Tibial artery (tissue), 4 donors: ENCODE measurements around the gene POLD3.

Experiments
- DNase-seq, 2 donors: peaks; one replicate each; pipeline ENCODE4 v3.0.0-alpha.2; 2019
- H3K27ac ChIP-seq, 2 donors: fragments of 200-600 bp; sonication (generic) in 1 of 2; 1 replicate in 1 of 2; 2 replicates in 1 of 2; pipeline ENCODE4 v1.5.1; 2018 to 2019; ENCODE audit warnings: mild to moderate bottlenecking in 1 of 2
- H3K27me3 ChIP-seq, 2 donors: fragments of 200-600 bp; sonication (generic) in 1 of 2; one replicate each; pipeline versions ENCODE4 v1.5.1 to v1.6.0; 2016 to 2019
- H3K36me3 ChIP-seq, 3 donors: fragments of 200-600 bp; sonication (generic) in 2 of 3; one replicate each; pipeline ENCODE4 v1.5.1; 2016 to 2019; ENCODE audit warnings: mild to moderate bottlenecking in 2 of 3
- H3K4me1 ChIP-seq, 4 donors: fragments of 200-600 bp; sonication (generic) in 2 of 4; 1 replicate in 3 of 4; 2 replicates in 1 of 4; pipeline ENCODE4 v1.5.1; 2016 to 2019
- H3K4me3 ChIP-seq, 2 donors: fragments of 200-600 bp; sonication (generic) in 1 of 2; 1 replicate in 1 of 2; 2 replicates in 1 of 2; pipeline ENCODE4 v1.5.1; 2018 to 2019; ENCODE audit warnings: mild to moderate bottlenecking in 2 of 2
- H3K9me3 ChIP-seq, 3 donors: fragments of 200-600 bp; sonication (generic) in 1 of 3; one replicate each; pipeline ENCODE4 v1.5.1; 2016 to 2019
- intact Hi-C: fragments of 100-400 bp; cut with DNase I; formaldehyde crosslinking; loops from one replicate; pipeline ENCODE4 v1.15.0; 2023; ENCODE audit warnings: low total_unique reads
- TF ChIP-seq, protein P1 (sequence below), 2 experiments: fragments of 200-600 bp in 1 of 2; fragments of 450-650 bp in 1 of 2; IDR thresholded peaks; one replicate each; pipeline ENCODE4 v1.5.1; 2017 to 2019; ENCODE audit warnings: antibody characterized with exemption in 2 of 2, mild to moderate bottlenecking in 1 of 2, moderate library complexity in 1 of 2

Gene POLD3

DNA sequence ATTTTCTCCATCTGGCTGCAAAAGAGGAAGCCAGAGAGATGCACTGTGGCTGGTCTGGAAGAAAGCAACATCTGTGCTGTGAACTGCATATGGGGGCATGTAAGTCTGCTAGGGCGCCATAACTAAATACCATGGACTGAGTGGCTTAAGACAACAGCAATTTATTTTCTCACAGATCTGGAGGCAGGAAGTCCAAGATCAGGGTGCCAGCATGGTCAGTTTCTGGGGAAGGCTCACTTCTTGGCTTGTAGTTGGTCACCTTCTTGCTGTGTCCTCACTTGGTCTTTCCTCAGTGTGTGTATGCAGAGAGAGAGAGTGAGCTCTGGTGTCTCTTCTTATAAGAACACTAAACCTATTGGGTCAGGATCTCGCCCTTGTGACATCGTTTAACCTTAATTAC lies 34.9 kb upstream of the POLD3 start:
- Histone ChIP-seq H3K9me3 (peaks cover 0 to 7% (median 0%) of the 10 kb centered on the region in 3 donors), H3K27me3 (no peaks in the 10 kb centered on the region), H3K4me3 (no peak overlapping the region), H3K4me1 (no peaks in the 10 kb centered on the region), H3K27ac (no peak overlapping the region), H3K36me3 (no peaks in the 10 kb centered on the region)
- intact Hi-C loops: no loop called here
- DNase-seq: no peak
- TF ChIP-seq, protein P1, sequence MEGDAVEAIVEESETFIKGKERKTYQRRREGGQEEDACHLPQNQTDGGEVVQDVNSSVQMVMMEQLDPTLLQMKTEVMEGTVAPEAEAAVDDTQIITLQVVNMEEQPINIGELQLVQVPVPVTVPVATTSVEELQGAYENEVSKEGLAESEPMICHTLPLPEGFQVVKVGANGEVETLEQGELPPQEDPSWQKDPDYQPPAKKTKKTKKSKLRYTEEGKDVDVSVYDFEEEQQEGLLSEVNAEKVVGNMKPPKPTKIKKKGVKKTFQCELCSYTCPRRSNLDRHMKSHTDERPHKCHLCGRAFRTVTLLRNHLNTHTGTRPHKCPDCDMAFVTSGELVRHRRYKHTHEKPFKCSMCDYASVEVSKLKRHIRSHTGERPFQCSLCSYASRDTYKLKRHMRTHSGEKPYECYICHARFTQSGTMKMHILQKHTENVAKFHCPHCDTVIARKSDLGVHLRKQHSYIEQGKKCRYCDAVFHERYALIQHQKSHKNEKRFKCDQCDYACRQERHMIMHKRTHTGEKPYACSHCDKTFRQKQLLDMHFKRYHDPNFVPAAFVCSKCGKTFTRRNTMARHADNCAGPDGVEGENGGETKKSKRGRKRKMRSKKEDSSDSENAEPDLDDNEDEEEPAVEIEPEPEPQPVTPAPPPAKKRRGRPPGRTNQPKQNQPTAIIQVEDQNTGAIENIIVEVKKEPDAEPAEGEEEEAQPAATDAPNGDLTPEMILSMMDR (IDR thresholded peaks at IDR 0.05): no peak

DNA sequence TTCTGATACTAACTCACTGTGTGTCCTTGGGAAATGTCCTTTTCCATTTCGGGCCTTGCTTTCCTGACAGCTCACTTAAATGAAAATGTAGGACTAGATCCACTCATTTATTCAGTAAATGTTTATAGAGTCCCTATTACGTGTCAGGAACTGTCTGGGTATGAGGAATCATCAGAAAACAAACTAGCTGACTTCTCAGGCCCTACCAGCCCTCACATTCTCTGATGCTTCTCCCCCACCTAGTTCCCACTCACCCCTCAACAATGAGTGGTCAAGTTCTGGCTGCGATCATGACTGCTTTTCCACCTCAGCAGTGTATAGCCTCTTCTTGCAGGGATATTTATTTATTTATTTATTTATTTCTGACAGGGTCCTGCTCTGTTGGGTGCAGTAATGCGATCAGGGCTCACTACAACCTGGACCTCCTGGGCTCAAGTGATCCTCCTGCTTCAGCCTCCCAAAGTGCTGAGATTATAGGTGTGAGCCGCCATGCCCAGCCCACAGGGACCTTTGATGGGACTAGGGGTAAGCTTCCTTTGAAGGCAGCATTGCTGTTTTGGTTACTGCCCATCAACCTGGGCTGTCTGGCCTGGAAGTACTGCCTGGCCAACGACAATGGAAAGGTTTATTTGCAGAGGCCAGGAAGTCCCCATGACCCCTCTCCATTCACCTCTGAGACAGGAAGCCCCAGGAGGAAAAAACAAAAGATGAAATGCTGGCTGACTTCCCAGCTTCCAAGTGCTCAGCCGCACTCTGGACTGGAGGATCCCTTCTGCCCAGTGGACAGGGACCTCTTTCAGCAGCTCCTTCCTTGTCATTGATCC lies 33.1 kb upstream of the POLD3 start:
- no peak for DNase-seq
- H3K27ac ChIP-seq: no peak overlapping the region
- TF ChIP-seq, protein P1 (IDR thresholded peaks at IDR 0.05): no peak

DNA sequence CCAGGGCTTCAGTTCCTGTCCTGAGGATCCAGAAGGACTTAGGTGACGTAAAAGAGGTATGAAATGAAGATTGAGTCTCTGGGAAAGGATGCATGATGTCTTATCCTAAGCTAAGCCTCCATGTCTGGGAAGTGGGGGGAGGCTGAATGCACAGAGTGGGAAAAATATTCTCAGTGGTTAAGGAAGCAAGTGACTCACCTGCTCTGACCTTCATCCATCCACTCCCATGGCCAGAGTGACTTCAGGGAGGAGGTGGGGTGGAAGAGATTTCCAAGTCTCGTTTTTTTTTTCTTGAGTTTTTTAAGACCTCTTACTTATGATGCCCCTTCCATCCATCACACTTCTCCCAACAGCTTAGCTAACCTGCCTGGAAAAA lies 32.5 kb upstream of the POLD3 start:
- DNase-seq: no peak
- H3K27ac ChIP-seq: no peak overlapping the region
- intact Hi-C loops: no loop called here
- H3K36me3 ChIP-seq: no peaks in the 10 kb centered on the region
- no peaks in the 10 kb centered on the region for H3K4me1 ChIP-seq
- no peaks in the 10 kb centered on the region for H3K27me3 ChIP-seq
- no peak overlapping the region for H3K4me3 ChIP-seq
- TF ChIP-seq, protein P1 (IDR thresholded peaks at IDR 0.05): no peak
- peaks cover 0 to 7% (median 0%) of the 10 kb centered on the region in 3 donors for H3K9me3 ChIP-seq

More for the DNA sequence above, 33.1 kb upstream of the POLD3 start:
- H3K9me3 ChIP-seq: peaks cover 0 to 7% (median 0%) of the 10 kb centered on the region in 3 donors
- no peaks in the 10 kb centered on the region for H3K27me3 ChIP-seq
- H3K4me3 ChIP-seq: no peak overlapping the region
- intact Hi-C loops: no loop called here
- no peaks in the 10 kb centered on the region for H3K4me1 ChIP-seq
- H3K36me3 ChIP-seq: no peaks in the 10 kb centered on the region

DNA sequence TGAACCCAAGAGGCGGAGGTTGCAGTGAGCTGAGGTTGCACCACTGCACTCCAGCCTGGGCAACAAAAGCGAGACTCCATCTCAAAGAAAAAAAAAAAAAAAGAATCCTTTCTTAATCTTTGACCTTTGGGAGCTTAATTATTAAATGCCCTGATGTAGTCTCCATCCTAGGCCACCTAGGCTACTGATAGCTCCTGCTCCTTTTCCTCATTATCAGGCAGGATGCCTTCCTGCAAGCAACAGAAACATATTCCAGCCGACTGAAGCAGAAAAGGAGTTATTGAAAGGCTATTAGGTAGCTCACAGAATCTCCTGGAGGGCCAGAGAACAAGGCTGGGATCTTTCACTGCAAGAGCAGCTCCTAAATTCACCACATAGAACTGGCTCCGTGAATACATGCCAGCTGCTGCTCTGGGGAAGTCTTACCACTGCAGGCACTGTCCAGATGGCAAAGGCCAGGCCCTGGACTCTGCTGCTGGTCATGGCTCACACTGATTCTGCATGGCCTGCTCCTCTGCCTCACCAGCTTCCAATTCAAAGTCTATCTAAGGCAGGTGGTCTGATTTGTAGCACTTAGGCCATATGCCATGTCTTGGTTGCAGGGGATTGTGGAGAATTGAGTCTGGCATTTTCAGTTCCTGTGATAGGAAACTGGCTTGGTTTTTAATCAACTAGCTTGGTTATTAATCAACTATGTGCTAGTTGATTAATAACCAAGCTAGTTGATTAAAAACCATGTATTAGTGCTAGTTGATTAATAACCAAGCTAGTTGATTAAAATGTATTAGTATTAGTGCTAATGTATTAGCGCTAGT lies 26.0 kb upstream of the POLD3 start:
- TF ChIP-seq, protein P1 (IDR thresholded peaks at IDR 0.05): no peak
- Histone ChIP-seq H3K9me3 (peaks cover 0 to 6% (median 0%) of the 10 kb centered on the region in 3 donors), H3K4me3 (no peak overlapping the region), H3K27me3 (no peaks in the 10 kb centered on the region), H3K36me3 (no peaks in the 10 kb centered on the region), H3K27ac (no peak overlapping the region), H3K4me1 (no peaks in the 10 kb centered on the region)
- intact Hi-C loops: no loop called here
- no peak for DNase-seq

DNA sequence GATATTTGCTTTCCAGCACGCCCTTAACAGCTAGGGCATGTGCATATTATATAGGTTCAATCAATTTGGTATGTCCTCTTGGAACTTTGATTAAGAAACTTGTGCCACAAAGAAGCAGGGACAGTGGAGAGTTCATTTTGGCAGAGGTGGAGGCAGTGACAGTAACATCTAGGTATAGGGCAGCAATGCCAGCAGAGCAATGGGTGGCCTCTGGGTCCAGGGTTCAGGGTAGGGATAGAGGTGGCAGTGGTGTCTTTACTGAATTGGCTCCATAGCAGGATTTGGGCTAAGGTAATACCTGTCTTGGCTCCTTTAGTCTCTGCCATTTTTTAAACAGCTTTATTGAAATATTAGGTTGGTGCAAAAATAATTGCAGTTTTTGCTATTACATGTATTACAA lies 24.4 kb upstream of the POLD3 start:
- no peak overlapping the region for H3K4me3 ChIP-seq
- H3K9me3 ChIP-seq: no peaks in the 10 kb centered on the region
- H3K4me1 ChIP-seq: no peaks in the 10 kb centered on the region
- no peak for DNase-seq
- intact Hi-C loops: no loop called here
- no peaks in the 10 kb centered on the region for H3K27me3 ChIP-seq
- TF ChIP-seq, protein P1 (IDR thresholded peaks at IDR 0.05): no peak
- no peak overlapping the region for H3K27ac ChIP-seq
- no peaks in the 10 kb centered on the region for H3K36me3 ChIP-seq
